Measurements from ENCODE around the gene RAB3C.

The RAB3C gene

DNA sequence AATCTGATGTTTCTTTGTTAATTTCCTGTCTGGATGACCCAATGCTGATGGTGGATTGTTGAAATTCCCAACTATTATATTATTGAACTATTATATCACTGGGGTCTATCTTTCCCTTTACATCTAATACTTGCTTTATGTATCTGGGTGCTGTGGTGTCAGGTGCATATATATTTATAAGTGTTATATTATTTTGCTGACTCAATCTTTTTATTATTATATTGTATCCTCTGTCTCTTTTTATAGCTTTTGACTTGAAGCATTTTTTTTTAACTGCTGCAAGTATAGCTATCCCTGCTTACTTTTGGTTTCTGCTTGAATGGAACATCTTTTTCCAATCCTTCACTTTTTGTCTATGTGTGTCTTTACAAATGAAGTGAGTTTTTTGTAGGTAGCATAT lies 255.9 kb downstream of the RAB3C start:
- DNase-seq, result no peak

DNA sequence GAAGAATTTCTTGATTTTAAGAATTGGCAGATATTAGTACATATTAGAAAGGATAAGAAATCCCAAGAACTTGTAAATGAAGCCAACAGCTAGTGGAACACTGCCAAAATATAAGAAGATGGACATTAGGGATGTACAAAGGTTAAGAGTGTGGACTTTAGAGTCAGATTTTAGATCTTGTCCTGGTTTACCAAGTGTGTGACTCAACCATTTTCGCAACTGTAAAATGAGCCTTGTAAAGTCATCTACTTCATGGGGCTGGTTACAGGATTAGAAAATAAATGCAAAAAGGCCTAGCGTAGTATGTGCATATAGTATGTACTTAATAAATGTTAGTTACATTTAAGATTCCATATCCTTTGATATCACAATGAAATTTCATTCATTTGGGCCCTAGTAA lies 260.0 kb downstream of the RAB3C start:
- no peak for DNase-seq

DNA sequence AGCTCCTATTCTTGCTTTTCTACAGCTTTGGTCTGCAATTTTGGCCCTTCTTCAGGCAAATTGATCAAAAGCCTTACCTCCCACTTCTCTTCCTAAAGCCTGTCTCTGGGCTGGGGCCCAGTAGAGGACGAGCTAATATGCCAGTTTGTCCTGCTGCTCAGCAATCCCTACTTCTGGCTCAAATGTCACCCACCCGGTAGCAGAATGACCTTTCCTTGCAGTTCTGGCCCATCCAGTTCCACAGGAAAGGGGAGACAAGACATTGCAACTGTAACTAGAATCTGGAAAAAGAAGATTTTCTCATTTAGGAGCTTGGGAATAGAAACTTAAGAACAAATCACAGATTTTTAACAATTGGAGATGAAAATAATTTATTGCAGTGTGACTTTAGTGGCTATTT lies 261.5 kb downstream of the RAB3C start:
- DNase-seq, result no peak

DNA sequence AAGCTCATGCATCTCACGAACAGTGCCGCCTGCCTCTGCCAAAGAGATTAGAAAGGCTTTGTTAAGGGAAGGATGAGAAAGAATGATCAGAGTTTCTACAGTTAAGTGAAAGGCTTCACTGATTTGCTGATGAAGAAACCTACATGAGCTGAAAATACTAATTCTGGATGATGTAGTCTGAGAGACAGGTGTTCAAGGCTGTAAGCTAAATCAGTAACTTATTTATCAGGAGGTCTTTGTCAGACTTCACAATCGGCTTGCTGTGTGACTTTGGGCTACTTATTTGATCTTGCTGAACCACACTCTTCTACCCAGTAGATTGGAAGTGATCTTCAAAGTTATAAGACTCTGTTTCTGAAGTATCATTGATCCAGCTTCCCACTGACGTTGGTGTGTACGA lies 264.2 kb downstream of the RAB3C start:
- DNase-seq, result no peak

DNA sequence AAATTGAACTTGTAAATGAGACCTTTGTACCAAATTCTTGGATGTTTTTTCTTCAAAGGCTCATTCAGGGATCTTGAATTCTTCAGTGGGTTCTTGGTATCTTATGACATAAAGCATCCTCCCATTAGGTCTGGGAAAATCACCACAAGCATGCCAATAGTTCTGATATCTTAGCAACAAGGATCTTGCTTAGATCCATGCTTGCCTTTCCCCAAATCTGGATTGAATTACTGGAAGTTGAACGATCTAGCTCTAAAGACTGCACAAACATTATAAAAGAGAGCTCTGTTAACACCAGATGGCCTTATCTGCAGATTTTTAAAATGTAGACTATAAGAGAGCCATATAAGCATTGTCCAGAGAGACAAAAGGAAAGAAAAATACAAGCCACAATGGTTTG lies 266.3 kb downstream of the RAB3C start:
- no peak for DNase-seq

DNA sequence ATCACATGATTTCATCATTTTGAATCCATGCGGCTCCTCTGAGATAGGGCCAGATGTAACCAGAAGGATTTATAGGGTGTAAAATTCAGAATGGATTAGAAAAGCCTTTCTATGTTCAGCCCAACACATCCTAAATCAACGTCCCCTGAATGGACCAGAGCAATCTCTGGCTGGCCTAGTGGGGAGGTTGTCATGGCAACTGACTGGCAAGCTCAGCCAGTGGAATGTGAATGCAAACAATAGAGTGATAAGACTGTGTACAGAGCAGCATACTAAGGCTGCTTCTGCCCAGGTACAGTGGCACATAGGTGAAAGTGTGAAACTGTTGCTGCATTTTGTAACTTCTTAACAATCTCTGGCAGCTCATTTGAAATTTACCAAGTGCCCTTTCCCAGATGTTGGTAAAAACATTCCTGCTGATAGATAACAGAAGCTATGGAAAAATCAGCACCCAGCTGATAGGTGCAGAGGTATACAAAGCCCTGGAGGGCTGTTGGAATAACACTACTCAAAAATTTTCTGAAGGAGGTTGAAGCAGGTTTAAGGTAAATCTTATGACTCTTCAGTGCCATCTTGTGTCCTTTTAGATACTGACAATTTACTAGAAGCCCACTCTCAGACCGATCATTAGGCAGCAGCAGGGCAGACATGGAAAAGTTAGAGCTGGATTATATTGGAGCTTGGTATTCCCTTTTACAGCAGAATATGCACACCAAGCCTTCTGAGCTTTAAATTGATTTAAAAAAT lies 267.2 kb downstream of the RAB3C start:
- no peak for DNase-seq

DNA sequence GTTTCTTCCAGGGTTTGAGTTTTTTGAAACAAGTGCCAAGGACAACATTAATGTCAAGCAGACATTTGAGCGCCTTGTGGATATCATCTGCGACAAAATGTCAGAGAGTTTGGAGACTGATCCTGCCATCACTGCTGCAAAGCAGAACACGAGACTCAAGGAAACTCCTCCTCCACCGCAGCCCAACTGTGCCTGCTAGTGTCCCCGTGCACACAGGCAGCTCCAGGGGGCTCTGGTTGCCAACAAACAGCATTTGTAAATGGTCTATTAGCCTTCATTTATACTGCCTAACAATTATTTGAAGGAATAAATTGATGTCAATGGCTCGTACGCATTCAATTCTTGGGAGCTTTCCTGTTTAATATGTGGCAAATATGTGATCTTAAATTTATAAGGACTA lies 268.3 kb downstream of the RAB3C start:
- no peak for DNase-seq

DNA sequence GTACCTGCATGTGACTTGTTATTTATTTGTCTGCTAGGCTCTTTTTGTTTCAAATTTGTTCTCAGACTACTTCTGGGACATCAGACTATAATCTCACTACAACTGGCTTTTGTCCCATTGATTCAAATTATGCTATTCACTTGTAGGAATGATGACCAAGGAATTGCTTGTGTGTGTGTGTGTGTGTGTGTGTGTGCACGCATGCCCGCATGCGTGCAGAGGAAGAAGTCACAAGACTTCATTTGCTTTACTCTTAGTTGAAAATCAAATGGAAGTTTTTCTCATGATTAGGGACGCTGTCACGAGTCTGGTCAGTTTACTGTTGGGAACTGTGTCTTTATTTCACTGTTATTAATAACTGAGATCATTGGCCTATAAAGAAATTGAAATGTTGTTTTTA lies 268.7 kb downstream of the RAB3C start:
- no peak for DNase-seq

DNA sequence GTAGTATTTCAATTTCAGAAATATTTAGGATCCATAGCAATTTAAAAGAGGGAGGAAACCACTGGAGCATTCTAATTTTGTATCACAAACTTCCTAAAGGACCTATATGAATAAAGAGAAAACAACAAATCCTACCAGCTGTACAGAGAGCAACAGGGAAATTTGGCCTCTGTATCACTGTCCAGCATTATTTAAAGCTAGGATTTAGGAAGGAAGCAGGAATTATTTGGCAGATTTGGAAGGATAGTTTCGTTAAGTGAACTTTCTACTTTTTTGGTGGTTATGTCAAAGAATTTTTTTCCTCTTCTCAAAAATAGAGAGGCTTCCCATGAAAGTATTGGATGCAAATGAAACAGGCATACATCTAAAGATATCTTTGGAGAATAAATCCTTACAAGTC lies 269.7 kb downstream of the RAB3C start:
- no peak for DNase-seq

DNA sequence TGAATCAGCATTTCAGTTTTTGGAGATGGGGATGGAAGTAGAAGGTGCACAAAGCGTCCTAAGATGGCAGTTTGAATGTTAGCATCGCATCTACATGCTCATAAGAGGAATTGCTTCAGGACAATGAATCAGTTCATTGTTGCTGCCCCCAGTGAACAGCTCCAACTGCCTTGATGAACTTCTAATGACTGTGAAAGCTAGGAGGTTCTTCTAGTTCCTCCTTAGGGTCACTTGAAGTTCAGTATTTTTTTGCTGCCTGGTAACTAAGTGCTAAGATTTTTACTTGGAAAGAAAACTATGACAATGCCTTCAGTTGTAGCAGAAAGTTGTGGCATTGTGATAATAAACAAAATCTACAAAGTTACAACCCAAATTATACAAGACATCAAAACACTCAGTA lies 271.6 kb downstream of the RAB3C start:
- DNase-seq, result no peak

DNA sequence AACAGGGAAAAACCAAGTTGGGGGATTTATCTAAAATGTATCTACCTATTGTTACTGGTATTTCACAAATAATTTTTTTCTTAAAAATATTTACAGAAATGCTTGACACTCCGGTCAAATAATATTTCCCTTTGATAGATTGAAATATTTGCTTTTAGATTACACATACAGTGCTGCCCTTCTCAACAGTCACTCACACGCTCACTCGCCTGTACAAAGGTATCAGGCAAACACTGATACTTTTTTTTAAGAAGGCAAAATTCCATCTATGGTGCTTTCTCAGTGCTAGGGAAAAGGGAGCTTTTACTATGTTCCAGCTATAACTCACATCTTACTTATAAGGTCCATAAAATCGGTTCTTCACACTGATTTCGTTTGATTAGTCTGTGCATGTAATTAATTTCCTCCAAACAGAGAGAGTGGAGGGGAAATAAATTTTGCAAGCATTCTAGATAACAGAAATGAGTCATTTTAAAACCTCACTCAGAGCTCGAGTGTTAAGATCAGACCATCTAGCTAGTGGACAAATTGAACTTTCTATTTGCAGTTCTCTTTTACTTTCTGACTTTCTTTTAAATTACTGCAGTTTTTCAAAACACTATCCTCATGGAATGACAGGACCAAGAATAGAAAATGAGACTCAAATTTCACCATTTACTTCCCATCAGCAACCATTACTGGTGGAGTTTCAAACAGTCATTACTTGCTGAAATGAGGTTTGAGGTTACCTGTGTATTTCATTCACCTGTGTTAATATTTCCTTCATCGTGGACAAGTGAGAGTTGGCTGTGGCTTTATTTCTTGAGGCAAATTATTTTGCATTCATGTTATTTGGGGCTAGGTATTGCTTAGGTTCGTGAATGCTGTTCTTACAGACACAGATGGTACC lies 273.2 kb downstream of the RAB3C start:
- no peak for DNase-seq

DNA sequence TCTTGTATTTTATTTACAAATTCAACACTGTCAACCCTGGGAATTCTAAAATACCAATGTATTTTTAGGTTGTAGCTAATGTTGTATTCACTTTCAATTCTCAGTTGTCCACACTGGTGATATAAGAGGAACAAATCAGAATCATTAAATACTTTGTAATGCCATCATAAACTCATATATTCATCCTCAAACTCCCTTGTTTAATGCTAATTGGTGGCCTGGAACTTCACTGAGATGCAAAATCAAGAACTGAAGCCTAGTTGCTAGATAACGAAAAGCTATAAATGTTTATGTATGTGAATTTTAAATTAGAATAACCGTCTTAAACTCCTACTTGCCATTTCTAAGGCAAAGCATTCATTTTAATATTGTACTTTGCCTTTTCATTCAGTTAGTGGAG lies 274.7 kb downstream of the RAB3C start:
- no peak for DNase-seq

DNA sequence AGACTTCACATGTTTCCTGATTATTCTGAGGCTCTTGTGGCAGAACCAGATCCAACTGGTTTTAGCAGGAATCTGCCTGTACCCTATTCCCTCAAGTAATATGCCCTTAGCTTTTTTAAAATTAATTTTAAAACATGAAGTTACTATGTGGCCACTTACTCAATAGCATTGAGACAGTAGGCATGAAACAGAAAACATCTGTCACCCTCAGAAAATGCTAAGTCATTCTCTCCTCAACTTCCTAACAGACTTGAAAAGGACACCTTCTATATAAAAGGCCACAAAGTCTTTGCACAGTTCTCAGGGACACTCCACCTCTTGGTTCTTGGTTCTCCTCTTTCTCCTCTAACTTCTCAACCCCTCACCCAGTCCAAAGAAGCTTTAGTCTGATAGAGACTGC lies 277.8 kb downstream of the RAB3C start:
- no peak for DNase-seq

DNA sequence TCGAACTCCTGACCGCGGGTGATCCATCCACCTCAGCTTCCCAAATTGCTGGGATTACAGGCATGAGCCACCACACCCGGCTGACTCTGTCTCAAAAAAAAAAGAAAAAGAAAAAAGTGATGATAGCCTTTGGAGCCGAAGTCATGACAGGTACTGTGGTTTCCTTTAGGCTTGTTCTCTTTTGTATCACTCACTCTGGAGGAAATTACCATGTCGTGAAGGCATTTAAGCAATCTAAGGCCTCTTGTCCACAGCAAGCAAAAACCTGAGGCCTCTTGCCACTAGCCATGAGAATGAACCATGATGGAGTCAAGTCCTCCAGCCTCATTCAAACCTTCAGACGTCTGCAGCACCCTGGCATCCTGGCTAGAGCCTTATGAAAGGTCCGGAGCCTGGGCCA lies 286.1 kb downstream of the RAB3C start:
- DNase-seq, result no peak

DNA sequence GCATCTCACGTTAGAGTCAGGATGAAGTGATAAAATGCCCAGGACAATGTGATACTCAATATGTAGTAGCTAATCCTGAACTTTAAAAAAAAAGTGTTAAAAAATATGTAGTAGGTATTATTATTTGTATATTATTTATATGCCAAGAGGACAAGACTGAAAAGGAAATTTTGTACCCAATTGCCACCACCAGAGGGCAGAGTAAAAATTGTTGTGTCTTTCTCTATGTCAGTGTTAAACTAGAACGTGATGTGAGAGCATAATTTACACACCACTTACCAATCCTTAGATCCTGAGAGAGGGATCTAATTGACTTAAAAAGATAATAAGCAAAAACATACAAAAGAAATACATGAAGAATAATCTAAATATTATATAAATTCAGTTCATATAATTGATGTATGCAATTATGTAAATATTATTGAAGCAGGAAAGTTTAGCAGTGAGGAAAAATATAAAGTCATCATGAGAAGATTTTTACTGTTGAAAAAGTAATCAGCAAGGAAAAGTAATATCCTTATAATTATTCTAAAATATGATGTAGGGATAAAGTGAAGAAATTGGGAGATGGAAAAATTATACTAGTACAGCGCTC lies 288.9 kb downstream of the RAB3C start:
- no peak for DNase-seq

DNA sequence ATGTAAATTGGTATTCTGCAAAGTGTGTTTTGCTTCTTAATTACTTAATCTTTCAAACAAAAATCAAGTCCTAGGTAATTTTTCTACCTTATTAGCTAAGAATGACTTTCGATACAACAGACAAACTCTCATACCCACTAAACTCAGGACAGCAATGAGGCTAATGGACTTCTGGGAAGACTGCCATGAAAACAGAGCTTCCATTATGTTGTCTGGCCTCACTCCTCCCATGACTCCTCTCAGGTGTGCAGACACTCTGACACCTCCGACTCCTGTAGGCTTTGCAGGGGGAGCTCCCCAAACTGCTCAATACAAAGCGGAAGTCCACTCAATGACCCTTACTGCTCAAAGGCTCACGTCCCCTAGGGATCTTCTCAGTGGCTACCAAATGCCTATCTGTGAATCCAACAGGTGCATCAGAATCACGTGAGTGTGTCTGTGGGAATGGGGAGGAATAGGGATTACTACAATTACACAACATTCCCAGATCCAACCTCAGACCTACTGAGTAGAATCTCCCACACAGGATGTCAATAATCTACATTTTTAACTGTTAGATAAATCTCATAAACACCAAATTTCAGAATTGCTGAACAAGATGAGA lies 289.9 kb downstream of the RAB3C start:
- no peak for DNase-seq

DNA sequence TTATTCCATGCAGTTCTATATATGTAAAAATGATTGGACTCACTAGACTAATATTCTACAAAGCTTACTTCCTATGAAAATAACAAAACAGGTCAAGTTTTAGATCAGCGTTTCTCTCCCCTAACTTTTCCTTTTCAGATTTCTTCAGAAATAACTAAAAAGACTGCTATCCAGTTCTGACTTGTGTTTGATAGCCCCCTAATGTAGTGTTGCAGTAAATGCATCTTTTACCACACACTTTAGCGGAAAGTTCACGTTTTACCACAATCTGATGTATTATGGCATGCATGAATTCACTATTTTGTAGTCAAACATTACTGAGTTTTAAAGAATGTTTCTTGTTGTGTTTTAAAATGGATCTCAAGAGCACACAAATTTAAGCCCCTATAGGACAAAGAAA lies 292.7 kb downstream of the RAB3C start:
- DNase-seq, result no peak

DNA sequence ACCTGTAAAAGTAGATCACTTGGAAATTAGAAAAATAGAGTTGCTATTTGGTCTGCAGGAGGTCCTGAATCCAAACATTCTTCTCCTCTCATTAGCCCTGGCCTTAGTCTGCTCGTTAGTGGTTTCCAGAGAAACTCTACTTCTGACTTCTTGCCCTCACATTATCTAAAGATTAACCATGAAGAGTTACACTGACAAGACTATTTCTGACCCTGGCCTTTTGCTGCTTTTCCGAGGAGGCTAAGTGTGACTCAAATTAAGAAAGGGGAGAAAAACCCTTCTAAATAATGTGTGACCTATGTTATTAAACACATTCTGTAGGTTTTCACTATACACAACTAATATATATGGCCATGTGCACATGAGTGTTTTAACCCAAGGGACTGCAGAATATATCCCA lies 302.4 kb downstream of the RAB3C start:
- DNase-seq, result no peak

DNA sequence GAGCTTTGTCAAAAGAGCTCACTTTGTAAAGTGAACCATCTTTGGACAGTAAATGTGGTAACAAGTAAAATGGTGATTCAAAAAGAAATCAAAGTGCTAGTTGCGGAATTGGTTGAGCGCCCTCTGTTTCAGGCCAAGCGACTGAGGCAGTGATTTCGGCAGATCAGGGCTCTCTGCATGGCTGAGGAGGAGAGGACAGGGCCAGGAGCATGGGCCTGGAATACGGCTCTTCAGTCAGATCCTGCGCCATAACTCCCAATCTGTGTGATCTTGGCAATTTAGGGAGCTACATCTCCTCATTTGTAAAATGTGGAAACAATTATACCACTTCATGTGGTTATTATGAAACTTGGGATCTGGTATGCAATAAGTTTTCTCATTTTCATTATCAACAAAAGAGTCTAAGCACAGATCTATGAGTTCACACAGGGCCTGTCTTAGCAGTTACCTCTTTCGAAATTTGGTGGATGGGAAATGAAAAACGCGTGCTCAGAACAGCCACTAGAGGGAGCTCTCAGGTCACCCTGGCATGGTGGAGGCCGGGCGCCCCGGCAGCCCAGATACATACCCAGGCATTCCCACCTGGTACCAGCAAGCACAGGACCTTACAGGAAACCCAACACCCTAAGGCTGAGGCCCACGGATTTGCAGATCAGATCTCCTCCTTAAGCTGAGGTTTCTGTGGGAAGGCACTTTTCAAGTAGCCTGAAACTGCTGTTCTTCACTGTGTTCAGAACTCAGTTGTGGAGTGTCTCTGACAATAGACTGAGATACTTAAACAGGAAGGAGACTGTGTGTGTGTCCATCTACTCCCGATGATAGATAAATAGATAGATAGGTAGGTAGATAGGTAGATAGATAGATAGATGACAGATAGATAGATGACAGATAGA lies 303.7 kb downstream of the RAB3C start:
- DNase-seq, result peak; percentile 39

DNA sequence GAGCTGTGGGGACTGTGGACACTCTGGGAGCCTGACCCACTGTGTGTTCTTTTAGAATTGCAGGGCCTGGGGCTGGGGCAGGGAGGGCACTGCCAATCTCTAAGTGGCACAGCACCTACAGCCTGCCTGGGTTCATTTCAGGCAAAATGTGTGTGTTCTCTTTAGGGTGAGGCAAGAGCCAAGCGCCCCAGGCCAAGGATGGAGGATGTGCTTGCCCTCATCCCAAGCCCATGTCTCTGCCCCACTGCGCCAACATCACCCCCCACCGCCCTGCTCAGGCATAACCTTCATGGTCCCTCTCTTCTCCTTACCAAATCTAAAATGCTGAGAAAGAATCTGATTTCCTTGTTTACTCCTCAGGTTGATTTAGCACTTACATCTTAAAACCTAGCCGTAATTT lies 304.4 kb downstream of the RAB3C start:
- no peak for DNase-seq

DNA sequence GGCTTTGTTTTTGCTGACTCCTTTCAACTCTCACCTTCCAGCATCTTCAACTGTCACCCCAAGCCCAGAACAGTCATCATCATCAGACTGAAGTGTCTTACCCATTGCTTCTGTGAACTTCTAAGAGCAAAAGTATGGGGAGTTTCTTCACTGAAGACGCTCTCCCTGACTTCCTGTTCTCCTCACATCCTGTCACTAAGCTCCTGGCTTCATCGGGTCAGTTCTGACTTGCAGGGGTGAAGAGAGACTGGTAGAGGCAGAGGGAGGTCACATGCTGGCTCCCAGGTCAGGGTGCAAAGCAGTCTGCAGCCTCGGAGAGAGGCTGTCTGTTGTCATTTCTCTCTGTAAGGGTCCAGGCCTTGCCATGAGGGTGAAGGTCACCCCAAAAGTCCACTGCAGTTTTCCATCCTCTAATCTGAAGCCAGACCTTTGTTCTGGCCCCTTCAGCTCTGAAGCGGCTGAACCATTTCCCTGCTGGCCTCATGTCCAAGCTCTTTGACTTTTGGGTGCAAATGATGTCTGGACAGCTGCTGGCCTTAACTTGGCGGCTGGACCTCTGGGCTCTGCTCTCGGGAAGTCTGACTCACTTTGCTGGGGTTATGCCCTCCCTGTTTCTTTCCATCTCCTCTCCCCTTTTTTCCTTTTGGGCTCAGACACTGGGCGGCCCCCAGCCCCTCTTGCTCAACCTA lies 305.0 kb downstream of the RAB3C start:
- DNase-seq, result no peak

DNA sequence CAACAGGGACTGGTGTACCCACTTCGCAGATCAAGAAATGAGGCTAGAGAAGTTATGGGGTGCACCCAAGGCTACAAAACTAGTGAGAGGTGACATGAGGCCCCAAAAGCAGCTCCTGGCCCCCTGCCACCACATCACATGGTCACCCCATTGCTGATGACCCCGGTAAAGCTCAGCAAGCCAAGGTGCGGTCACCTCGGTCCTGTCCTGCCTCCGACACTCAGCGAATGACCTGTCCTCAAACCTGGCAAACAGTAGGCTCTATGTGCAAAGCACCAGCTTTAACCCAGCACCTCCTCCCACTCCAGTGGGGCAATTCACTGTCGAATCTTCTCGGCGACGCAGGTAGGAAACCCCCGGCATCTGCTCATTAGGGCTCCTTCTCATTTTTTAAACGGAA lies 307.4 kb downstream of the RAB3C start:
- no peak for DNase-seq

All from T1000 (cell line).